Gastrocnemius medialis (tissue), 4 donors: ENCODE results near the gene CCDC110.

Experiments used
- CTCF ChIP-seq, 5 experiments: fragments of 450-650 bp in 3 of 5; fragments of 200-600 bp in 2 of 5; sonication (generic) in 2 of 5; IDR thresholded peaks in 4 of 5; conservative IDR thresholded peaks in 1 of 5; 1 replicate in 4 of 5; 2 replicates in 1 of 5; pipeline ENCODE4 v1.5.1; 2016 to 2019; ENCODE audit warnings: antibody characterized with exemption in 5 of 5, mild to moderate bottlenecking in 3 of 5, moderate library complexity in 3 of 5
- POLR2A ChIP-seq, 2 donors: fragments of 450-650 bp; IDR thresholded peaks; one replicate each; pipeline ENCODE4 v1.6.1; 2017; ENCODE audit warnings: antibody characterized with exemption in 2 of 2, mild to moderate bottlenecking in 2 of 2, moderate library complexity in 2 of 2

- TF ChIP-seq CTCF (IDR thresholded peaks at IDR 0.05 in 4 of 5, conservative IDR thresholded peaks at IDR 0.05 in 1 of 5) (no peak), POLR2A (IDR thresholded peaks at IDR 0.05) (no peak)
Observed at GRCh38 chr4:185437809-185438208, 33.7 kb downstream of the CCDC110 start.
